HCT116 (cell line): ENCODE results near the gene FSD1. TPM values are rescaled to one million over a fixed set of nuclear protein-coding genes. Genes with fewer than 3 reads are reported as not detected.
A peak's percentile ranks its signal among the peaks of the same experiment; 100 is the strongest.

Experiments
- ATAC-seq: fragments of 200-7000 bp; cut with Tn5 transposase; 2 replicates; pipeline ENCODE4 v1.9.1; 2020; ENCODE audit warnings: mild to moderate bottlenecking, moderate library complexity
- BruUV-seq: library from RNA; stranded (reverse); fragments of 400-500 nt; replicated peaks from 2 replicates; lab custom pipeline; 2021; lab: Mats Ljungman, UMichigan
- CTCF ChIA-PET: fragments of 300-600 bp; sonication (Branson Sonifier 250); formaldehyde crosslinking; loops from one replicate; lab custom pipeline; 2021; ENCODE audit warnings: antibody characterized with exemption; lab: Charles Lee
- POLR2A ChIA-PET: fragments of 300-600, 350-600 bp; sonication (Branson Sonifier 250); formaldehyde crosslinking; loops from one replicate; lab custom pipeline; 2021; ENCODE audit warnings: antibody characterized with exemption; lab: Charles Lee
- RAD21 ChIA-PET, 2 experiments: fragments of 300-600 bp; sonication (Branson Sonifier 250); formaldehyde crosslinking; loops; one replicate each; lab custom pipeline; 2023; ENCODE audit warnings: low total read pairs in 2 of 2; ENCODE audit not compliant: uncharacterized antibody in 2 of 2, unreplicated experiment in 2 of 2, low non-redundant PET in 1 of 2; lab: Charles Lee
- DNase-seq: peaks from one replicate; pipeline ENCODE4 v3.0.0-alpha.2; 2010; ENCODE audit warnings: low read depth, low spot score
- H2AFZ ChIP-seq: fragments of 200-600 bp; shearing (Covaris generic), sonication (generic); 2 replicates; pipeline ENCODE4 v1.6.1; 2017; ENCODE audit warnings: low read depth, mixed run types, mixed read lengths, antibody characterized with exemption, low read length; ENCODE audit not compliant: poor library complexity, severe bottlenecking
- H3K27ac ChIP-seq: 2 replicates; pipeline ENCODE4 v1.5.1; 2012; ENCODE audit warnings: low read depth, low read length
- H3K27me3 ChIP-seq: fragments of 200-600 bp; sonication (generic); 2 replicates; pipeline ENCODE4 v1.6.1; 2016; ENCODE audit warnings: mixed run types, low read length, mixed read lengths; ENCODE audit not compliant: insufficient read depth
- H3K36me3 ChIP-seq, 2 experiments: fragments of 200-500 bp in 1 of 2; fragments of 200-600 bp in 1 of 2; sonication (Bioruptor generic) in 1 of 2; sonication (generic) in 1 of 2; 2 replicates each; pipeline versions ENCODE4 v1.5.1 to v1.6.1; 2014 to 2016; ENCODE audit warnings: low read length in 2 of 2, inconsistent platforms in 1 of 2, mixed read lengths in 1 of 2, mixed run types in 1 of 2; ENCODE audit not compliant: insufficient read depth in 2 of 2, control insufficient read depth in 1 of 2
- H3K4me1 ChIP-seq, 2 experiments: fragments of 200-600 bp in 1 of 2; sonication (generic) in 1 of 2; 2 replicates each; pipeline versions ENCODE4 v1.5.1 to v1.6.1; 2012 to 2017; ENCODE audit warnings: low read length in 2 of 2, inconsistent platforms in 1 of 2, mild to moderate bottlenecking in 1 of 2, mixed read lengths in 1 of 2, mixed run types in 1 of 2, moderate library complexity in 1 of 2; ENCODE audit not compliant: insufficient read depth in 2 of 2, control insufficient read depth in 1 of 2
- H3K4me2 ChIP-seq: fragments of 200-600 bp; sonication (generic); 2 replicates; pipeline ENCODE4 v1.6.1; 2017; ENCODE audit warnings: mixed run types, low read length, mixed read lengths
- H3K4me3 ChIP-seq, 2 experiments: fragments of 200-600 bp in 1 of 2; sonication (generic) in 1 of 2; replicated peaks in 1 of 2; 2 replicates each; pipeline ENCODE4 v1.5.1; 2011 to 2016; ENCODE audit warnings: low read length in 2 of 2, control low read depth in 1 of 2, low read depth in 1 of 2, mild to moderate bottlenecking in 1 of 2, mixed read lengths in 1 of 2, mixed run types in 1 of 2
- H3K79me2 ChIP-seq: fragments of 200-600 bp; sonication (generic); 2 replicates; pipeline ENCODE4 v1.6.1; 2017; ENCODE audit warnings: mild to moderate bottlenecking, mixed run types, low read length, moderate library complexity, mixed read lengths; ENCODE audit not compliant: insufficient read depth
- H3K9ac ChIP-seq: fragments of 200-600 bp; sonication (generic); 2 replicates; pipeline ENCODE4 v1.6.1; 2016; ENCODE audit warnings: low read length, mixed read lengths
- H3K9me2 ChIP-seq: fragments of 200-600 bp; sonication (generic), shearing (Covaris generic); 2 replicates; pipeline ENCODE4 v1.6.1; 2017; ENCODE audit warnings: mixed run types, mild to moderate bottlenecking, moderate library complexity; ENCODE audit not compliant: insufficient read depth
- H3K9me3 ChIP-seq, 2 experiments: fragments of 200-500 bp in 1 of 2; fragments of 200-600 bp in 1 of 2; sonication (Bioruptor generic) in 1 of 2; sonication (generic) in 1 of 2; 2 replicates each; pipeline ENCODE4 v1.6.1; 2014 to 2017; ENCODE audit warnings: low read length in 2 of 2, mixed read lengths in 2 of 2, inconsistent platforms in 1 of 2, low read depth in 1 of 2, mild to moderate bottlenecking in 1 of 2, mixed run types in 1 of 2, moderate library complexity in 1 of 2; ENCODE audit not compliant: control insufficient read depth in 1 of 2, insufficient read depth in 1 of 2
- H4K20me1 ChIP-seq: fragments of 200-600 bp; sonication (generic), shearing (Covaris generic); 2 replicates; pipeline ENCODE4 v1.6.1; 2017; ENCODE audit warnings: mixed run types, mild to moderate bottlenecking, moderate library complexity; ENCODE audit not compliant: insufficient read depth
- ATF3 ChIP-seq: IDR thresholded peaks from 2 replicates; pipeline ENCODE4 v1.6.1; 2012
- CEBPB ChIP-seq: IDR thresholded peaks from 2 replicates; pipeline ENCODE4 v1.6.1; 2012; ENCODE audit warnings: low read depth
- EGR1 ChIP-seq: IDR thresholded peaks from 2 replicates; pipeline ENCODE4 v1.6.1; 2012; ENCODE audit warnings: low read depth
- ELF1 ChIP-seq: IDR thresholded peaks from 2 replicates; pipeline ENCODE4 v1.6.1; 2012; ENCODE audit warnings: low read depth, borderline replicate concordance
- POLR2A ChIP-seq: IDR thresholded peaks from 2 replicates; pipeline ENCODE4 v1.7.0; 2011; ENCODE audit warnings: borderline replicate concordance; ENCODE audit not compliant: insufficient read depth, insufficient read length; ENCODE audit errors: extremely low read depth
- REST ChIP-seq: IDR thresholded peaks from 2 replicates; pipeline ENCODE4 v1.6.1; 2012; ENCODE audit warnings: low read depth
- SP1 ChIP-seq: IDR thresholded peaks from 2 replicates; pipeline ENCODE4 v1.6.1; 2012; ENCODE audit warnings: low read depth
- TCF7L2 ChIP-seq: IDR thresholded peaks from 2 replicates; pipeline ENCODE4 v1.7.0; 2011; ENCODE audit warnings: borderline replicate concordance, inconsistent platforms; ENCODE audit not compliant: insufficient read depth, insufficient read length; ENCODE audit errors: extremely low read depth
- YY1 ChIP-seq: IDR thresholded peaks from 2 replicates; pipeline ENCODE4 v1.6.1; 2011; ENCODE audit warnings: low read length, low read depth, moderate library complexity, mild to moderate bottlenecking; ENCODE audit not compliant: insufficient replicate concordance; ENCODE audit errors: extremely low read depth
- intact Hi-C: fragments of 100-400 bp; cut with micrococcal nuclease; formaldehyde crosslinking; loops from 2 replicates; pipeline ENCODE4 v1.10.0; 2022
- total RNA-seq: library from RNA; stranded (reverse); gene quantifications from one replicate; pipeline ENCODE4 v1.2.1, GENCODE V29; 2021; ENCODE audit not compliant: unreplicated experiment

Gene FSD1
- total RNA-seq, 1 experiment from 2014 or later = 20.1 TPM

- ChIA-PET POLR2A (no interaction called here), CTCF (interaction anchor here (0.7 to 2.2 kb wide), 3 partner anchors 10 to 95 kb away, joined by 3 to 9 read pairs (median 6); no protein-coding TSS in a partner anchor), RAD21 (interaction anchor here in 1 of 2 experiments (0.6 kb wide), 1 partner anchor 37 kb away, joined by 4 read pairs; no protein-coding TSS in a partner anchor)
- Histone ChIP-seq H3K9ac (no peak overlapping the region), H3K27ac (peak overlapping the region; percentile 43; the same call in 1 of the 2 replicates), H2AFZ (no peak overlapping the region), H3K9me3 (no peaks in the 10 kb centered on the region), H3K79me2 (peaks cover 6% of the 10 kb centered on the region; the same call in 1 of the 2 replicates), H3K4me1 (peaks cover 6 to 23% of the 10 kb centered on the region in 2 experiments; a peak in 3 of 4 replicates), H3K4me2 (0 out of 2 replicates have a peak overlapping the region, but pooled peaks have one; percentile 17), H3K36me3 (peaks cover 5 to 11% of the 10 kb centered on the region in 2 experiments; a peak in 2 of 4 replicates), H3K9me2 (no peaks in the 10 kb centered on the region), H3K4me3 (no peak overlapping the region), H4K20me1 (no peaks in the 10 kb centered on the region), H3K27me3 (no peaks in the 10 kb centered on the region)
- no peak for TF ChIP-seq ELF1
- TF ChIP-seq REST = no peak
- no peak for TF ChIP-seq ATF3
- no peak for TF ChIP-seq CEBPB
- no peak for TF ChIP-seq EGR1
- no peak for TF ChIP-seq SP1
- no peak for TF ChIP-seq TCF7L2
- no peak for TF ChIP-seq POLR2A
- no peak for TF ChIP-seq YY1
- DNase-seq (no peak), ATAC-seq (no peak)
- intact Hi-C loops = loop anchor here (5.0 kb wide), 1 partner anchor 40 kb away; the partner anchor contains the start of genes CHAF1A and SH3GL1
- BruUV-seq = no TSS peak
These were observed 57.9 kb downstream of the FSD1 start for GRCh38 chr19:4362101-4362828.
